ENCODE results near the gene ACVRL1. TPM values are rescaled to one million over a fixed set of nuclear protein-coding genes. Genes with fewer than 3 reads are reported as not detected.
A peak's percentile ranks its signal among the peaks of the same experiment; 100 is the strongest.

ACVRL1 gene
- total RNA-seq, 4 donors from 2014 or later, result 115 to 440 (median 137) TPM

- WGBS, 2 donors (ENCODE audit: low coverage in 1 of 2), result 51% methylated on average over 15 of the region's 20 CpGs; no CpG with 5 or more reads in 1 of the 2 donors
- in situ Hi-C loops (cut with MboI; ENCODE audit: low pct_ligation_motif_present in 1 of 4, low pct_unique_long_range_greater_than_20kb in 1 of 4, low sequenced_read_pairs in 3 of 4), result no loop called here
- peaks cover 54% of the 10 kb centered on the region for H3K27me3 ChIP-seq
- no peaks in the 10 kb centered on the region for H3K9me3 ChIP-seq
- H3K27ac ChIP-seq, result no peak overlapping the region
- no peak for TF ChIP-seq POLR2A (IDR thresholded peaks at IDR 0.05)
- no peak for TF ChIP-seq CTCF (IDR thresholded peaks at IDR 0.05)
- TF ChIP-seq EP300 (IDR thresholded peaks at IDR 0.05; ENCODE audit: low read depth), result no peak
- H3K4me3 ChIP-seq, result peak overlapping the region; percentile 14 to 40 (median 26)
- H3K36me3 ChIP-seq, result no peaks in the 10 kb centered on the region
- peaks cover 8 to 25% (median 14%) of the 10 kb centered on the region in 4 donors for H3K4me1 ChIP-seq
- no peak for DNase-seq
- intact Hi-C loops (cut with DNase I; ENCODE audit: low total_unique reads), result no loop called here
Measured at GRCh38 chr12:51869496-51869865, 37.8 kb upstream of the ACVRL1 start.

DNA sequence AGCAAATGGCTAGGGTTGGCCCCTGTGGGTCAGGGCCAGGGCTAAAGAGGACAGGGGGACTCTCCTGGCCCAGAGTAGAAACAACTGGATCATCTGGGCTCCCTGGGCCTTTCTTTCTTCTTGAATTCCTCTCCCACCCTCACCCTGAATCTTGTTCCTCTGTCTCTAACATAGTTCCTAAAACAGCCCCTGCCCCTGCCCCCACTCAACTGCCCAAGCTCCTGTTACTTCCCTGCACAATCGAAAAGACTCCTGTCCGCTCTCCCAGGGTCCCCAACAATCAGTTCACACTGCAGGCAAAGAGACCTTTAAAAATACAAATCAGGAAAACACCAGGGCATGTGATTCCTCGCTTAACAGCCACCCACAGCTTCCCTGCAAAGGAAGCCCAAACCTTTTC lies 37.4 kb upstream of the ACVRL1 start:
- in situ Hi-C loops (cut with MboI; ENCODE audit: low pct_ligation_motif_present in 1 of 4, low pct_unique_long_range_greater_than_20kb in 1 of 4, low sequenced_read_pairs in 3 of 4), result no loop called here

DNA sequence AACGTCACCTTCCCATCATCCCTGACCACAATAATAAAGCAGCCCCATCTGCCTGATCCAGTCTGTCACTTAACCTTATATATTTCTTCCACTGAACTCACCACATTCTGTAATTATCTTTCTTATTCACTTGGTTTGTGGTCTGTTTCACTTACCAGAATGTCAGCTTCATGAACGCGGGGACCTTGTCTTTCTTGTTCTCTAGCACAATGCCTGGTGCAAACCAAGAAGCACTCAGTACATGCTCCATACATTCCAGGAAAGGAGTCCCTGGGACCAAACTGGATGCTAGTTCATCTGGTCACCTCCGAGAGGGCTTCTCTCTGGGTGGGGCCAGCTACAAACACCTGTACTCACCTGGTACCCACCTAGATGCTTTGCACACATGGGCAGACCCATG lies 36.8 kb upstream of the ACVRL1 start:
- whole genome bisulfite sequencing, 2 donors (ENCODE audit: low coverage in 1 of 2), result 68% methylated on average over 4 of the region's 4 CpGs
- DNase-seq, result no peak
- Histone ChIP-seq H3K27me3 (peaks cover 44% of the 10 kb centered on the region), H3K9me3 (no peaks in the 10 kb centered on the region), H3K36me3 (no peaks in the 10 kb centered on the region), H3K4me3 (no peak overlapping the region), H3K4me1 (peaks cover 8 to 22% (median 13%) of the 10 kb centered on the region in 4 donors), H3K27ac (no peak overlapping the region)
- in situ Hi-C loops (cut with MboI; ENCODE audit: low pct_ligation_motif_present in 1 of 4, low pct_unique_long_range_greater_than_20kb in 1 of 4, low sequenced_read_pairs in 3 of 4), result no loop called here
- intact Hi-C loops (cut with DNase I; ENCODE audit: low total_unique reads), result no loop called here
- TF ChIP-seq POLR2A (IDR thresholded peaks at IDR 0.05), result no peak
- no peak for TF ChIP-seq EP300 (IDR thresholded peaks at IDR 0.05; ENCODE audit: low read depth)
- TF ChIP-seq POLR2AphosphoS5 (IDR thresholded peaks at IDR 0.05), result no peak
- no peak for TF ChIP-seq CTCF (IDR thresholded peaks at IDR 0.05)

More for the DNA sequence above, 37.4 kb upstream of the ACVRL1 start:
- peaks cover 8 to 22% (median 13%) of the 10 kb centered on the region in 4 donors for H3K4me1 ChIP-seq
- TF ChIP-seq POLR2AphosphoS5 (IDR thresholded peaks at IDR 0.05) (no peak), EP300 (IDR thresholded peaks at IDR 0.05; ENCODE audit: low read depth) (no peak), POLR2A (IDR thresholded peaks at IDR 0.05) (no peak), CTCF (IDR thresholded peaks at IDR 0.05) (no peak)
- H3K4me3 ChIP-seq, result no peak overlapping the region
- H3K27me3 ChIP-seq, result peaks cover 49% of the 10 kb centered on the region
- 56 to 77% methylated on average over 3 of the region's 3 CpGs for WGBS, 2 donors (ENCODE audit: low coverage in 1 of 2)
- intact Hi-C loops (cut with DNase I; ENCODE audit: low total_unique reads), result no loop called here
- DNase-seq, result no peak
- H3K27ac ChIP-seq, result no peak overlapping the region
- no peaks in the 10 kb centered on the region for H3K9me3 ChIP-seq
- H3K36me3 ChIP-seq, result no peaks in the 10 kb centered on the region

GRCh38 chr12:51871126-51871525 lies 36.2 kb upstream of the ACVRL1 start:
- WGBS, 2 donors (ENCODE audit: low coverage in 1 of 2), result 60 to 72% methylated on average over 1 to 6 of the region's 6 CpGs
- no peak for DNase-seq
- H3K4me3 ChIP-seq, result no peak overlapping the region
- peaks cover 8 to 22% (median 13%) of the 10 kb centered on the region in 4 donors for H3K4me1 ChIP-seq
- no peaks in the 10 kb centered on the region for H3K9me3 ChIP-seq
- intact Hi-C loops (cut with DNase I; ENCODE audit: low total_unique reads), result no loop called here
- TF ChIP-seq CTCF (IDR thresholded peaks at IDR 0.05) (no peak), EP300 (IDR thresholded peaks at IDR 0.05; ENCODE audit: low read depth) (no peak), POLR2AphosphoS5 (IDR thresholded peaks at IDR 0.05) (no peak), POLR2A (IDR thresholded peaks at IDR 0.05) (no peak)
- H3K27ac ChIP-seq, result no peak overlapping the region
- in situ Hi-C loops (cut with MboI; ENCODE audit: low pct_ligation_motif_present in 1 of 4, low pct_unique_long_range_greater_than_20kb in 1 of 4, low sequenced_read_pairs in 3 of 4), result no loop called here
- H3K27me3 ChIP-seq, result peaks cover 38% of the 10 kb centered on the region
- no peaks in the 10 kb centered on the region for H3K36me3 ChIP-seq

Measured in transverse colon (tissue), 4 donors.